IMR-90 (cell line): ENCODE data around the gene ADGRG2.

Experiments
- BHLHE40 ChIP-seq: fragments of 150-350 bp; IDR thresholded peaks from 2 replicates; pipeline ENCODE4 v1.6.1; 2016; ENCODE audit warnings: mild to moderate bottlenecking, low read depth, low read length
- CEBPB ChIP-seq: IDR thresholded peaks from 2 replicates; pipeline ENCODE4 v1.6.1; 2012; ENCODE audit warnings: low read depth, low read length, improper control_type of control experiment
- FOS ChIP-seq: fragments of 150-350 bp; IDR thresholded peaks from 2 replicates; pipeline ENCODE4 v1.6.1; 2016; ENCODE audit warnings: low read depth, low read length
- MAFK ChIP-seq: IDR thresholded peaks from 2 replicates; pipeline ENCODE4 v1.6.1; 2012; ENCODE audit warnings: low read depth, low read length, improper control_type of control experiment
- MXI1 ChIP-seq: IDR thresholded peaks from 2 replicates; pipeline ENCODE4 v1.6.1; 2012; ENCODE audit warnings: low read depth, mild to moderate bottlenecking, low read length, moderate library complexity, borderline replicate concordance
- POLR2A ChIP-seq: IDR thresholded peaks from 2 replicates; pipeline ENCODE4 v1.6.1; 2012; ENCODE audit warnings: mild to moderate bottlenecking, low read depth, low read length
- RCOR1 ChIP-seq: IDR thresholded peaks from 2 replicates; pipeline ENCODE4 v1.6.1; 2012; ENCODE audit warnings: mild to moderate bottlenecking, low read length, improper control_type of control experiment; ENCODE audit not compliant: insufficient replicate concordance
- SMC3 ChIP-seq: fragments of 150-350 bp; IDR thresholded peaks from 2 replicates; pipeline ENCODE4 v1.6.1; 2016; ENCODE audit warnings: low read depth, mild to moderate bottlenecking, antibody characterized with exemption, low read length, moderate library complexity
- TF ChIP-seq, protein P1 (sequence below): conservative IDR thresholded peaks from 2 replicates; pipeline ENCODE4 v1.5.1; 2012; ENCODE audit warnings: mild to moderate bottlenecking, low read depth, low read length, improper control_type of control experiment
- TF ChIP-seq, protein P2 (sequence below): fragments of 150-350 bp; IDR thresholded peaks from 2 replicates; pipeline ENCODE4 v1.6.1; 2017; ENCODE audit warnings: mild to moderate bottlenecking, antibody characterized with exemption, low read length, low read depth
- TF ChIP-seq, protein P3 (sequence below): fragments of 150-350 bp; IDR thresholded peaks from 2 replicates; pipeline ENCODE4 v1.6.1; 2016; ENCODE audit warnings: low read depth, mild to moderate bottlenecking, low read length, moderate library complexity, borderline replicate concordance

DNA sequence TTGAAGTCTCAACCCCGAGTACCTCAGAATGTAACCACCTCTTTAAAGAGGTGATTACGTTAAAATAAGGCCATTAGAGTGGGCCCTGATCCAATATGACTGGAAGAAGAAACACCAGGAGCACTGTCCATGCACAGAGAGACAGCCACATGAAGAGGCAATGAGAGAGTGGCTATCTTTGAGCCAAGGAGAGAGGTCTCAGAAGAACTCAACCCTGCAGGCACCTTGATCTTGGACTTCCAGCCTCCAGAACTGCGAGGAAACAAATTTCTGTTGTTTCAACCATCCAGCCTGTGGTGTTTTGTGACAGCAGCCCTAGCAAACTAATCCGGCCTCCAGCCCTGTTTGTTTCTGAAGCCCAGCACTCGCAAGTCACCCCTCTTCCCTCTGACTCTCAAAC lies 46.3 kb upstream of the ADGRG2 start:
- TF ChIP-seq, protein P1, sequence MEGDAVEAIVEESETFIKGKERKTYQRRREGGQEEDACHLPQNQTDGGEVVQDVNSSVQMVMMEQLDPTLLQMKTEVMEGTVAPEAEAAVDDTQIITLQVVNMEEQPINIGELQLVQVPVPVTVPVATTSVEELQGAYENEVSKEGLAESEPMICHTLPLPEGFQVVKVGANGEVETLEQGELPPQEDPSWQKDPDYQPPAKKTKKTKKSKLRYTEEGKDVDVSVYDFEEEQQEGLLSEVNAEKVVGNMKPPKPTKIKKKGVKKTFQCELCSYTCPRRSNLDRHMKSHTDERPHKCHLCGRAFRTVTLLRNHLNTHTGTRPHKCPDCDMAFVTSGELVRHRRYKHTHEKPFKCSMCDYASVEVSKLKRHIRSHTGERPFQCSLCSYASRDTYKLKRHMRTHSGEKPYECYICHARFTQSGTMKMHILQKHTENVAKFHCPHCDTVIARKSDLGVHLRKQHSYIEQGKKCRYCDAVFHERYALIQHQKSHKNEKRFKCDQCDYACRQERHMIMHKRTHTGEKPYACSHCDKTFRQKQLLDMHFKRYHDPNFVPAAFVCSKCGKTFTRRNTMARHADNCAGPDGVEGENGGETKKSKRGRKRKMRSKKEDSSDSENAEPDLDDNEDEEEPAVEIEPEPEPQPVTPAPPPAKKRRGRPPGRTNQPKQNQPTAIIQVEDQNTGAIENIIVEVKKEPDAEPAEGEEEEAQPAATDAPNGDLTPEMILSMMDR, result no peak
- TF ChIP-seq POLR2A (no peak), SMC3 (no peak), MXI1 (no peak), CEBPB (no peak), RCOR1 (no peak), BHLHE40 (no peak), MAFK (no peak), FOS (no peak)
- TF ChIP-seq, protein P2, sequence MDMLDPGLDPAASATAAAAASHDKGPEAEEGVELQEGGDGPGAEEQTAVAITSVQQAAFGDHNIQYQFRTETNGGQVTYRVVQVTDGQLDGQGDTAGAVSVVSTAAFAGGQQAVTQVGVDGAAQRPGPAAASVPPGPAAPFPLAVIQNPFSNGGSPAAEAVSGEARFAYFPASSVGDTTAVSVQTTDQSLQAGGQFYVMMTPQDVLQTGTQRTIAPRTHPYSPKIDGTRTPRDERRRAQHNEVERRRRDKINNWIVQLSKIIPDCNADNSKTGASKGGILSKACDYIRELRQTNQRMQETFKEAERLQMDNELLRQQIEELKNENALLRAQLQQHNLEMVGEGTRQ, result no peak
- TF ChIP-seq, protein P3, sequence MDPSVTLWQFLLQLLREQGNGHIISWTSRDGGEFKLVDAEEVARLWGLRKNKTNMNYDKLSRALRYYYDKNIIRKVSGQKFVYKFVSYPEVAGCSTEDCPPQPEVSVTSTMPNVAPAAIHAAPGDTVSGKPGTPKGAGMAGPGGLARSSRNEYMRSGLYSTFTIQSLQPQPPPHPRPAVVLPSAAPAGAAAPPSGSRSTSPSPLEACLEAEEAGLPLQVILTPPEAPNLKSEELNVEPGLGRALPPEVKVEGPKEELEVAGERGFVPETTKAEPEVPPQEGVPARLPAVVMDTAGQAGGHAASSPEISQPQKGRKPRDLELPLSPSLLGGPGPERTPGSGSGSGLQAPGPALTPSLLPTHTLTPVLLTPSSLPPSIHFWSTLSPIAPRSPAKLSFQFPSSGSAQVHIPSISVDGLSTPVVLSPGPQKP, result no peak
